Jurkat, Clone E6-1 (cell line): ENCODE measurements around the gene TBRG4.
A peak's percentile ranks its signal among the peaks of the same experiment; 100 is the strongest.

ENCODE experiments used
- DNase-seq: peaks from one replicate; pipeline ENCODE4 v3.0.0-alpha.2; 2011; ENCODE audit warnings: low read depth, low spot score
- H3K4me3 ChIP-seq: 2 replicates; pipeline ENCODE4 v1.5.1; 2011; ENCODE audit warnings: mild to moderate bottlenecking, low read length, control low read depth, moderate library complexity

TBRG4 gene

DNA sequence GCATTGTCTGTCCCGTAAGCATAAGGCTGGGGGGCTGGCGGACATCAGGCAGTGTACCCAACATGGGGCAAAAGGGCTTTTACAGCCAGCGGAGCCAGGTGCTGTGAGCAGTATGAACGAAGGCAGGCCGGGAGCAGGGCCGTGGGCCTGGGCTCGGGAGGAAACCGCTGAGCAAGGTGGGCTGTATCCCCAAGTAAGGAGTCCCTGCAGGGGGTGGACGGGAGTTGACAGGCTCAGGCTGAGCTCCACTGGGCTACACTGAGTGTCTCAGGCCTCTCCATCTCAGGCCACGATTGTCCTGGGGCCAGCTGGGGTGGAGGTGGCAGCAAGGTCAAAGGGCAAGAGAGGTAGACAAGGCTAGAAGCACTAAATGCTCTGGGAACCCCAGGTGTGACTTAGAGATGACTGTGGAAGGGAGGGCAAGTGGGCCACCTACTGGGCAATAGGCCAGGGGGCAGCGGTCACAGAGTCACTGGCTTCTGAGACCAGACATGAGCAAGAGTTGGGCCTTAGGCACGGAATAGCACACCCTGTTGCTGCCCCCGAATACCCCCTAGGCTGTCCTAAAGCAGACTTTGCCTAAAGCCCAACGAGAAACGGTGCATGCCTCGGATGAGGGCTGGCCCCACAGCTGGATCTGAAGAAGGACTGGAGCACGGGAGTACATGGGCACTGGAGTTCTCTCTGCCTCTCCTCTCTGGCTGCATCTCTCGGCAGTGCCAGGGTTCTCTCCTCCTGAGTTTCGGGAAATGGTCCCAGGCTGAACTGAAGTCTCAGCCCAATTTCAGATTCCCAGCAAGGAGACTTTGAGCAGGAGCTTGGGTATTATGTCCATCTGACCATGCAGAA is 35.3 kb upstream of the TBRG4 start:
- DNase-seq = no peak

DNA sequence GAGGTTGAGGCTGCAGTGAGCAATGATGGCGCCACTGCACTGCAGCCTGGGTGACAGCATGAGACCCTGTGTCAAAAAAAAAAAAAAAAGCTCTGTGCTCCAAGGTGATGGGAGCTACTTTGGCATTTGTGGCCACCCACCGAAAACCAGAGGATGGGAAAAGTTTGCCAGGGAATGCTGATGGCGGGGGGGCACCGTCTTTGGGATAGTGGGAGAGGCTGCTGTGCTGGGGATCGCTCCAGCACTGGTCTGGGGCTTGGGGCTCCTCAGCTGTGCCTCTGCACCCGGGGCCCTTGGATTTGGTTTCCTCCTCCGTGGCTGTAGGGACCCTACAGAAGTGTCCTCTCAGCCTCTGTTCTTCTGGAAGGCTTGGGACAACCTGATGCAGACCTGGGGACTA is 34.4 kb upstream of the TBRG4 start:
- no peak overlapping the region for H3K4me3 ChIP-seq
- no peak for DNase-seq

More for the DNA sequence above, 35.3 kb upstream of the TBRG4 start:
- H3K4me3 ChIP-seq = no peak overlapping the region

DNA sequence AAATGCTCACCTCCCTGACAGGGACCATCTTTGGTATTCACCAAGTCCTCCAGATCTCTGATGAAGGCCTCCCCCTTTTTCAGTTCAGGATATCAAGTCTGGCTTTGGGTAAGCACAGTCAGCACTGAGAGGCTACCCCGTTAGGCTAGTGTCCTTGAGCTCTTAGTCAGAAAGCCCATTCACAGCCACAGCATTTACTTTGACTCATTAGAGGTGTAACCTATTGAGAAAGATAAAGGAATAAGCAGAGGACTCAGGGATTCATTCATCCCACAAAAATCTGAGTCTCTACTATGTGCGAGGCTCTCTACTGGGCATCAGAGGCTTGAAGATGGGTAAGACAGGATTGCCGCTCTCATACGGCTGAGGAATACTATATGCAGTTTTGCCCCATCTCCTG is 32.1 kb upstream of the TBRG4 start:
- no peak overlapping the region for H3K4me3 ChIP-seq
- DNase-seq = no peak

DNA sequence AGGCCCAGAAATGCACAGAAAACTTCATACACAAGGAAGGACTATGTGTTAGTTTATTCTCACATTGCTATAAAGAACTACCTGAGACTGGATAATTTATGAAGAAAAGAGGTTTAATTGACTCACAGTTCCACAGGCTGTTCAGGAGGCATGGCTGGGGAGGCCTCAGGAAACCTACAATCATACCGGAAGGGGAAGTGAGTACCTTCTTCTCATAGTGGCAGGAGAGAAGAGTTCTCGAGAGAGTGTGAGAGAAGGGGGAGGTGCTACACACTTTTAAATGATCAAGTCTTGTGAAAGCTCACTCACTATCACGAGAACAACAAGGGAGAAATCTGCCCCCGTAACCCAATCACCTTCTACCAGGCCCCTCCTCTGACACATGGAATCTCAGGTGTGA is 29.3 kb upstream of the TBRG4 start:
- DNase-seq = no peak
- H3K4me3 ChIP-seq = peak overlapping the region; percentile 36

DNA sequence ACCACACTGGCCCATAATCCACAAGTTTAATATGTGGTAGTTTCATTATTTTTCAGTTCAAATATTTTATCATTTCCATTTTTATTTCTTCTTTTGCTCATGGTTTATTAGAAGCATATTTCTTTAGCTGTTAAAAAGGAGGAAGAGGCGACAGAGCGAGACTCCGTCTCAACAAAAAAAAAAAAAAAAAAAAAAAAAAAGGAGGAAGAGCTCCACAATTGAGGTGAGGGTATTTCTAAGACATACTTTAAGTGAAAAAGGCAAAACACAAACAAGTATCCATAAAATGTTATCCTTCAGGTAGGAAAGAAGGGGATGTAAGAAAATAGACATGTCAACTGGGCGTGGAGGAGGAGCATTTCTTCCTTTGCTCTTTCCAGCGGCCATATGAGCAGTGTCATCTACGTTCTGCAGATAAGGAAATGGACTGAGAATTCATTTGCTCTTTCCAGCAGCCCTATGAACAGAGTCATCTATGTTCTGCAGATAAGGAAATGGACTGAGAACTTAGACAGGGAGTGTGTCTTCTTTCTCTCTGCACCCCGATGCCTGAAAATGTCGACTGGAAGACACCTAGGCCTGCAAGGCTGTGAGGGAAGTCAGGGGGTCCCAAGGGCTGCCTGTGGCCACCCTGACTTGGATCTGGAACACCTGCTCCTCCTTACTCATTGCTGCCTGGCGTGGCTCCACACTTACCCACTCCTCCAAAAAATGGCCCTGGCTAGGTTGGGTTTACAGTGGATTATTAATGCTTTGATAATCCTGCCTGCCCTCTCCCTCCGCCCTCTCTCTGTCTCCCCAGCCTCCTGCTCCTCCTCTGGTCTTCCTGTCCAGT is 27.2 kb upstream of the TBRG4 start:
- no peak for DNase-seq
- no peak overlapping the region for H3K4me3 ChIP-seq

DNA sequence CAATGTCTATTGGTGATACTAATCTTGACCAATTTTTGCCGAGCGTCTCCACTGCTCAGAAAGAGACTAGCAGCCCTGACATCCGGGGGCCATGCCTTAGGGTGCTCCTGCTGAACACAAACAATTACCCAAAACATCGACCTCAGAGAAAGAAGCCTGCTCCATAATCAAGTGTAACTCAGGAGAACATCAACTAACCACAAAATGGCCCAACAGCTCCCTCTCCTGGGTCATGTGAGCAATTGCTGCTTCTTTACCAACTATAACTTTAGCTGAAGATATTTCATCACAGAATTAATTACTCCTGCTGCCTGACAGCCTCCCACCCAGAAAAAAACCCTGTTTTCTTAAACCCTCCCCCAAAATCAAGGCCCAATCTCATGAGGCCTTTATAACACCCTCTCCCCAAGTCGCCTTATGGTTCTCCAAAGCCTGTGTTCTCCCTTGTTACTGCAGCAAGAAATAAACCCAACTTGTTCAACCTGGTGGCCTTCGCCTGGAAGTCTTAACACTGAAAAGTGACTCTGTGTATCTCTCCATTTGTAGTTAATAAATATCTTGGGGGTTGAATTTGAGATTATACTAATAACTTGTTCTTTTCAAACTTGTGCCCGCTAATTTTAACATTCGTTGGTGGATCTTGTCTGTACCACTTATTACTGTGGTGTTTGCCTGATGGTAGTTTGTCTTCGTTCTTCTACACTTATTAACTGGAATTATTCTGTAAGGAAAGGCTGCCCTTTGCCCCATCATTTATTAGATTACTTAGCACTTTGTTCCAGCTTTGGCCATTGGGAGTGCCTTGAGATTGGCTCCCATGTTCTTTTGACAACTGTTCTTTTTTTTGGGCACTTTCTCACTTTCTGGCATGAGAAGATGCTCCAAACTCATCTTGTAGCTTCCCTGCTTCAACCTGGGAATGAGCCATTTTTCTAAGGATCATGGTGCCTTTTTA is 24.9 kb upstream of the TBRG4 start:
- peak; percentile 82 for DNase-seq
- H3K4me3 ChIP-seq = no peak overlapping the region

DNA sequence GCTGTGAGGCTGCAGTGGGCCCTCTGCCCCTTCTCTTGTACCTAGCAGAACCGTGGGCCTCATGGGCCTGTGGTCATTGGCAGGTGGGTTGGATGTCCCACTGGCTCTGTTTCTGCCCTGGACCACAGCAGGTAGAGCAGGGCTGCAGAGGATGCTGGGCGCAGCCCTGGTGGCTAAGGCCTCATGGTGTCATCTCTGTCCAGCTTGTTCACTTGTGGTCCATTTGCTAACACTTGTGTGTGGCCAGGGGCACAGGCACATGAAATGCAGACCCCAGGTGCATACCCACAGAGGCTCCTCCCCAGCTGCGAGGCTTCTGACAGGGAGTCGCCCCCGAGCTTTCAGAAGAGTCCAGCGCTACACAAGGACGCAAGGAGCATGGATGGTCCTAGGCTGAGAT is 22.4 kb upstream of the TBRG4 start:
- DNase-seq = no peak
- H3K4me3 ChIP-seq = no peak overlapping the region

DNA sequence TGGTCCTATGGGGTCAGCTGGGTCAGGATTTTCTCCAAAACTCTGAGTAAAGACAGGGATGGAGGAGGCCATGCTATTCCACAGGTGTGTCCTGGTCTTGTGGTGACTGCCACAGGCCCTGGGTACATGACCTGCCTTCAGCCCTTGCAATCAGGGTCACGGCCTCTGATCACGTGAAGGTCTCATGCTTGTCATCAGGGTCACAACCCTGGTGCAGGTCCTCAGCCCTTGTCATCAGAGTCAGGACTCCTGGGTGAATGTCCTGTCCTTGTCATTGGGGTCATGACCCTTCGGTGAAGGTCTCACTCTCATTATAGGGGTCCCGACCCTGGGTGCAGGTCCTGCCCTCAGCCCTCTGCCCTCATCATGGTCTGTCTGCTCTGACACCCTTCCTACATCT is 21.9 kb upstream of the TBRG4 start:
- H3K4me3 ChIP-seq = no peak overlapping the region
- no peak for DNase-seq

DNA sequence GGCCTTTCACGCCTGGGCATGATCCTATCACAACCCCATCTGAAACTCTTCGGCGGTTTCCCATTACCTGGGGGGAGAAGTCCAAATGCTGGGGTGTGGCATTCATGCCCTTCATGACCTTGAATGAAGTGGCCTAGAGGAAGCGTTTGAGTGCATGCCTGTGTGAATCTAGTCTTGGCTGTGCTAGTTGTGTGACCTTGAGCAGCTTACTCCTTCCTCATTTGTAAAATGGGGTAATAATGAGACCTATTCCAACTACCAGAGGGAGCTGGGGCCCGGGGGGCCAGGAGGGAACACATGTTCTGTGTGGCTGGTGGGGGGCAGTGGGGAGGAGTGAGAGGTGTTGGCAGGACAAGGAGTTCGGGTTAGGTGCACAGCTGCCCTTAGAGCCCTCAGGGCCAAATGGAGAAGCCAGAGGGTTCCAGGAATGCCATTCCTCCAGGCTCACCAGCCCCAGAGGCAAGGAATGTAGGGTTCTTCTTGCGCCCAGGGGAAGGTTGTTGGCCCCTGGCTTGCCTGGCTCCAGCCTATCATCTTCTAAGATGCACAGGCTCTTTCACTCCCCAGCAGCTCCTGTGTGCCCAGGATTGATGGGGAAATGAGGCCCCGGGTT is 21.3 kb upstream of the TBRG4 start:
- DNase-seq = no peak
- H3K4me3 ChIP-seq = no peak overlapping the region

DNA sequence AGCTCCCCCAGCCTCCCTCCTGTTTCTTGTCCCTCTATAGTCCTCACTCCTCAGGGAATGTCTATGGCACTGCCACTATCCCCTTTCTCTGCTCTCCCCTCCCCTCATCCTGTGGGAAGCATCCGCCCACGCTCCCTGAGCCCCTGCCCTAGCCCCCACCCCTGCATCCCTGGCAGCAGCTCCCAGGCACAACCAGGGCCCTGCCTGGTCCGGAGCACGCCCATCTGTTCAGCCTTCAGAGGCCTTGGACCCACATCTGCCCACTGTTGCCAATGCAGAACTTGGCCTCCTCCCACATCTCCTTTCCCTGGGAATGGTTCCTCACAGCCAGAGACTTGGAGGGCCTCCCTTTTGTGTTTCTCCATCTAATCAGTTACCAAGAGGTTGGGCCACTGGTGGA is 20.4 kb upstream of the TBRG4 start:
- DNase-seq = no peak
- H3K4me3 ChIP-seq = no peak overlapping the region

DNA sequence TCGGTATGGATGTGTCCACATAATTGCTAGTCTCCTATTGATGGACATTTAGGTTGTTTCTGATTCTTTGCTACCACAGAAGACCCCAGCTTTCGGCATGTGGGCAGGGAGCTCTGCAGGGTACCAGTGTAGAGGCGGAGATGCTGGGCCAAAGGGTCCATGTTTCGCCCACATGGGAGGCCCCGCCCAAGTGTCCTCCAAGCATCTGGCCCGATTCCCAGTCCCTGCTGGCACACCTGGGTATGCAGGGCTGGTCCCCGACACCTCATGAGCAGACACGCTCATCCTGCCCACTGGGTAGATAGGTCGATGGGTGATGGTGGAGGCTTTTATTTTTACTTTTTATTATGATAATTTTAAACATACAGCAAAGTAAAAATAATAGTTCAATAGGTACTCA is 19.4 kb upstream of the TBRG4 start:
- no peak overlapping the region for H3K4me3 ChIP-seq
- DNase-seq = no peak

DNA sequence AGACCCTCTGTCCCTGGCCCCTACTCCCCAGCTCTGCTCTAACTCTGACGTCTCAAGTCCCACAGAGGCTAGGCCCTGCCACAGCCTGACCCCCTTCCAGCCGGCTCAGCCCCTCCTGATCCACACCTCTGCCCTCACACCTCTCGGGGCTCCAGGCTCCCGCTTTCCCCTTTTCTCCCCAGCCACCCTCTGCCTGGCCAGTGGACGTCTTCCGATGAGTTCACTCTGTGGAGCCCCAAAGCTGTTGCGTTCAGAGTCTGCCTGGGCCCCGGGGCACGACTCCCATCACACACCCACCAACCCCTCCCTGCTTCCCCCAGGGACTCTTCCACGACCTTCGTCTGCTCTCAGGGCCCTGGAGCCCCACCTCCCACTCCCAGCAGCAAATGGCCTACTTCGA is 18.4 kb upstream of the TBRG4 start:
- DNase-seq = no peak
- no peak overlapping the region for H3K4me3 ChIP-seq

DNA sequence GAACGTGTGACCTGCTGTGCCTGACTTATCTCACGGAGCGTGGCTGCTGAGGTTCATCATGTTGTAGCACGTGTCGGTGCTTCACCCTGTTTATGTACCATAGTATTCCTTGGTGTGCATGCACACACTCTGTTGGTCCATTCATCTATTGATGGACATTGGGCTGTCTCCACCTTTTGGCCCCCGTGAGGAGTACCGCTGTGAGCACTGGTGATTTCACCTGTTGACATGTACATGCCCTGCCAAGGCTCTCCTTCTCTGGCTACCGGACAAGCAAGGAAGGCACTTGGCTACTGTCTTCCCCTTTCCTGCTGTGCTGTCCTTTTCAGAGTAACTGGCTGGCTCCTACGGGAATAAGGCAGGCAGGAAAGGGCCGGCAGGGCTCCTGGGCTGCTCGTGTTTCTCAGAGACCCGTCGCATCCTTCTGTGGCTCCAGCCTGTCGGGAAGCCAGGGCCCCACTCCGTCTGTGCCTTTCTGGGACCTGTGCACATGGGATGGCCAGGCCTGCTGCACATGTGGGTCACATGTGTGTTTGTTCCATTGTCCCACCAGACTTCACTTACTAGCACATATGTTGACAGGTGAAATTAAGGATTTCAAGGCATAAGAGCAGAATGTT is 17.8 kb upstream of the TBRG4 start:
- DNase-seq = no peak
- no peak overlapping the region for H3K4me3 ChIP-seq

DNA sequence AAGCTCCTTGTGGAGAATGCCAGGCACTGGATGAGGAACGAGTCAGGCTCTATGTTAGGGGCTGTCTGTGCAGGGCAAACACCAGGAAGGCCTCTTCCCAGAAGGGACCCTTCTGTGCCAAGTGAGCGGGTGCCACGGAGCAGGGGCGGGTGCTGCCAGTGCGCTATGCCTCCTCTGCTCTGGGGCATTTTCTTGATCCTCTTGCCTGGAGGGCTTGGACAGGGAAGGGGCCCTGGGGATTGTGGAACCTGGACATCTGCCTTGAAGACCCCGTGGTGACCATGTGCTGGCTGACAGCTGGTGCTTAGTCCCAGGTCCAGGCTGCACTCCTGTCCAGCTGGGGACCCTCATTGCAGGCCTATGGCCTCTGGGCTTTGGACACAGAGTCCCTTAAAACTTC is 15.4 kb upstream of the TBRG4 start:
- no peak overlapping the region for H3K4me3 ChIP-seq
- no peak for DNase-seq

DNA sequence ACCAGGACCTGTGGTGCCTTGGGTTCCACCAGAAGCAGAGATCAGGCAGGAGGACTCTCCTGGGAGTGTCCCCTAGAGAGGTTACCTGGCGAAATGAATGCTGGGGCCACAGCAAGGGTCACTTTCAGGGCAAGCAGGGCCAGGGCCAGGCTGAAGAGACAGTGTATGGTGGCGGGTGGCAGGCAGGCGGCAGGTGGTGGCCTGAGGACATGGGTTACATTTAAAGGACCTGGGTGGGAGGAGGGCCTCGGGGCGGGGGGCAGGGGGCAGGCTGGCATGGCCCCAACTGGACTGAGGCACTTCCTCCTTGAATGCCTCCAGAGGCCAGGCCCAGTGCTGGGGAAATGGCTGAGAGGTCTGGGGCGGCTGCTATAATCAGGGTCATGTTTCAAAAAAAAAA is 14.7 kb upstream of the TBRG4 start:
- no peak for DNase-seq
- H3K4me3 ChIP-seq = no peak overlapping the region

DNA sequence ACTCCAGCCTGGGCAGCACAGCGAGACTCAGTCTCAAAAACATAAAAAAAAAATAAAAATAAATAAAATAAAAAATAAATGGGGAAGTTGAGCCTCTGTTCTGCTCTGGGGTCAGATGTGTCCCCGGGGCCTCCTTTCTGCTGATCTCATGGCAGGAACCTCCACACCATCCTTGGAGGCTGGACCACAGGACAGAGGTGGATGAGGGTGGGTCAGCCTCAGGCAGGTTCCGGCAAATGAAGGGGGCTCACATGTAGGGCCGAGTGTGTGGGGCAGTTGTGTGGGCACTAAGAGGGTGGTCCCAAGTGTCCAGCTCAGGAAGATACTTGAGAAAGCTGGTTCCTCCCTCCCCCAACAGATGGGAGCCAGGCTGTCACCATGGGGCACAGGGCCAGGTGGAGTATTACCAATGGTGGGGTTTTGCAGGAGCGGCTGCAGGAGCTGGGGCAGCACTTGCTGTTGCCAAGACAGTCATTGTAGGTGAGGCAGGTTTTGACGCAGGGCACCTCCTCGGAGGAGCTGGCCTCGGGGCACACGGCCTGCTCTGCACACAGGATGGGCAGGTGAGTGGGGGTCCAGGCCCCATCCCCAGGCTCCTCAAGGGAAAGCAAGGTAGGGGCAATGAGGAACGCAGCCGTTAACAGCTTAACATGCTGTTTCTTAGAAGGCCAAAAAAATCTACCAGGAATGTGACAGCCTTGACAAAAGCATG is 13.9 kb upstream of the TBRG4 start:
- no peak for DNase-seq
- H3K4me3 ChIP-seq = no peak overlapping the region

DNA sequence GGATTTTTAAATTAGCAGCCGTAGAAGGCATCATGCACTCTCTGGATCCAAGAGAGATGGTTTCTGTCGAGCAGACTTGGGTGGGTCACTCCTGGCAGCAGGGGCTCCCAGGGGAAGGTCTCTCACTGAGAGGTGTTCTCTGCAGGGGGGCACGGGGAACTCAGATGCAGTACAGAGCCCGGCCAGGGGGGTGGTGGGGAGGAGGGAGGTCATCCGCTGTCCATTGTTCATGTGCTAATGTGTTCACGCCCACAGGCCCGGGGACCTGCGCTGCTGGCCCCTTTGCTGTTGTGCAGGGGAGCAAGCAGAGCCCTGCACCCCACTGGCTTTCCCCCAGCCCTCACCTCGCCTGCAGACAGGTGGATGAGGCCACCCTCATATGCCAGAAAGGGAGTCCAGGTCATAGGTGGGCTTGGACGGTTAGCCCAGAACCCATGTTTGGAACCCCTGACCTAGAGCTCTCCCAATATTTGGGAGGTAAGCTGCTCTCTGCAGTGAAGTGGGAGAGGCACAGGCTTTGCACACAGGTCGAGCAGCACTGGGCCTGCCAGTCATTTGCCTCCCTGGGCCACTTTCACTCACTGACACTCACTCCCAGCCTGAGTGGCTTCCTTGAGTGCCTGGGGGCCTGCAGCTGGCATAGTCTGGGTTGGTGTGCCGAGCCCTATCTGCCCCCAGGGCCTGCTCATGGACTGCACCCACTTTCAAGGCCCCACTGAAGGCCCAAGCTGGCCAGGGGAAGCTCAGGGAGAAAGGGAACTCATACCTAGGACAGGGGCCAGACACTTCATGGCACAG is 12.6 kb upstream of the TBRG4 start:
- no peak for DNase-seq
- no peak overlapping the region for H3K4me3 ChIP-seq
